ENCODE data around the gene RAB1B.

DNA sequence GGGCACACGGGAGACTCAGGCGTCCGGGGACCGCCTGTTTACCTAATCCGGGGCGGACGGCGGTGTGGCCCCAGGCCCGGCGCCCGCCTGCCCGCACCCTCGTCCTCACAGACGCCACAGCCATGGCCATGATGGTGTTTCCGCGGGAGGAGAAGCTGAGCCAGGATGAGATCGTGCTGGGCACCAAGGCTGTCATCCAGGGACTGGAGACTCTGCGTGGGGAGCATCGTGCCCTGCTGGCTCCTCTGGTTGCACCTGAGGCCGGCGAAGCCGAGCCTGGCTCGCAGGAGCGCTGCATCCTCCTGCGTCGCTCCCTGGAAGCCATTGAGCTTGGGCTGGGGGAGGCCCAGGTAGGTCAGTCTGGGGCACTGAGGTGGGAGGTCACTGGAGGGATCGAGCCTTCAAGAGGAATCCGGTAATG, 10.0 kb upstream of the RAB1B start:
- no peak for TF ChIP-seq POLR2A (IDR thresholded peaks at IDR 0.05)
- TF ChIP-seq, protein P1, sequence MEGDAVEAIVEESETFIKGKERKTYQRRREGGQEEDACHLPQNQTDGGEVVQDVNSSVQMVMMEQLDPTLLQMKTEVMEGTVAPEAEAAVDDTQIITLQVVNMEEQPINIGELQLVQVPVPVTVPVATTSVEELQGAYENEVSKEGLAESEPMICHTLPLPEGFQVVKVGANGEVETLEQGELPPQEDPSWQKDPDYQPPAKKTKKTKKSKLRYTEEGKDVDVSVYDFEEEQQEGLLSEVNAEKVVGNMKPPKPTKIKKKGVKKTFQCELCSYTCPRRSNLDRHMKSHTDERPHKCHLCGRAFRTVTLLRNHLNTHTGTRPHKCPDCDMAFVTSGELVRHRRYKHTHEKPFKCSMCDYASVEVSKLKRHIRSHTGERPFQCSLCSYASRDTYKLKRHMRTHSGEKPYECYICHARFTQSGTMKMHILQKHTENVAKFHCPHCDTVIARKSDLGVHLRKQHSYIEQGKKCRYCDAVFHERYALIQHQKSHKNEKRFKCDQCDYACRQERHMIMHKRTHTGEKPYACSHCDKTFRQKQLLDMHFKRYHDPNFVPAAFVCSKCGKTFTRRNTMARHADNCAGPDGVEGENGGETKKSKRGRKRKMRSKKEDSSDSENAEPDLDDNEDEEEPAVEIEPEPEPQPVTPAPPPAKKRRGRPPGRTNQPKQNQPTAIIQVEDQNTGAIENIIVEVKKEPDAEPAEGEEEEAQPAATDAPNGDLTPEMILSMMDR (IDR thresholded peaks at IDR 0.05), result no peak
